CD4-positive, alpha-beta memory T cell (primary cell): ENCODE measurements around the gene EEFSEC. TPM values are rescaled to one million over a fixed set of nuclear protein-coding genes. Genes with fewer than 3 reads are reported as not detected.
A peak's percentile ranks its signal among the peaks of the same experiment; 100 is the strongest.

ENCODE experiments used
- CTCF ChIA-PET: fragments of 350-600 bp; sonication (Branson Sonifier 250); formaldehyde crosslinking; loops from one replicate; lab custom pipeline; 2021; ENCODE audit warnings: inconsistent platforms; ENCODE audit not compliant: partially characterized antibody; lab: Charles Lee
- POLR2A ChIA-PET: fragments of 350-600 bp; sonication (Branson Sonifier 250); formaldehyde crosslinking; loops from one replicate; lab custom pipeline; 2021; ENCODE audit not compliant: partially characterized antibody; lab: Charles Lee
- DNase-seq, 5 donors: peaks; one replicate each; pipeline versions ENCODE4 v3.0.0 to v3.0.0-alpha.2; 2020 to 2022; ENCODE audit warnings: mixed read lengths in 1 of 5
- H3K27ac ChIP-seq: one replicate; pipeline ENCODE4 v1.7.0; 2013; ENCODE audit warnings: low read depth, low read length
- H3K27me3 ChIP-seq: 2 replicates; pipeline ENCODE4 v1.7.0; 2013; ENCODE audit warnings: mild to moderate bottlenecking, low read length, moderate library complexity; ENCODE audit not compliant: insufficient read depth
- H3K36me3 ChIP-seq: 2 replicates; pipeline ENCODE4 v1.7.0; 2013; ENCODE audit warnings: mild to moderate bottlenecking, low read length, moderate library complexity; ENCODE audit not compliant: insufficient read depth
- H3K4me1 ChIP-seq: 2 replicates; pipeline ENCODE4 v1.7.0; 2013; ENCODE audit warnings: mild to moderate bottlenecking, low read length, moderate library complexity; ENCODE audit not compliant: insufficient read depth
- H3K4me3 ChIP-seq, 2 donors: one replicate each; pipeline ENCODE4 v1.7.0; 2013; ENCODE audit warnings: low read length in 2 of 2, mild to moderate bottlenecking in 1 of 2
- H3K9me3 ChIP-seq, 2 donors: one replicate each; pipeline ENCODE4 v1.7.0; 2013; ENCODE audit warnings: low read length in 2 of 2, control low read depth in 1 of 2; ENCODE audit not compliant: control insufficient read depth in 1 of 2
- H3K27ac Mint-ChIP-seq, 7 donors: one replicate each; pipeline ENCODE4 v1.8.0; 2020 to 2021; ENCODE audit warnings: mixed read lengths in 7 of 7, mild to moderate bottlenecking in 6 of 7, inconsistent platforms in 3 of 7, moderate library complexity in 3 of 7
- H3K27me3 Mint-ChIP-seq, 2 donors: one replicate each; pipeline ENCODE4 v1.8.0; 2020 to 2021; ENCODE audit warnings: mixed read lengths in 2 of 2
- H3K36me3 Mint-ChIP-seq, 2 donors: one replicate each; pipeline ENCODE4 v1.8.0; 2020 to 2021; ENCODE audit warnings: mixed read lengths in 2 of 2, inconsistent platforms in 1 of 2, mild to moderate bottlenecking in 1 of 2
- H3K4me1 Mint-ChIP-seq, 4 donors: one replicate each; pipeline ENCODE4 v1.8.0; 2020 to 2021; ENCODE audit warnings: mixed read lengths in 4 of 4, mild to moderate bottlenecking in 1 of 4
- H3K4me3 Mint-ChIP-seq, 8 donors: one replicate each; pipeline ENCODE4 v1.8.0; 2020 to 2021; ENCODE audit warnings: mixed read lengths in 8 of 8, mild to moderate bottlenecking in 7 of 8, moderate library complexity in 6 of 8, inconsistent platforms in 3 of 8
- H3K9me3 Mint-ChIP-seq, 8 donors: one replicate each; pipeline ENCODE4 v1.8.0; 2020 to 2021; ENCODE audit warnings: mixed read lengths in 8 of 8, mild to moderate bottlenecking in 5 of 8, inconsistent platforms in 3 of 8, moderate library complexity in 1 of 8
- intact Hi-C: fragments of 100-400 bp; cut with micrococcal nuclease; formaldehyde crosslinking; loops from one replicate; pipeline ENCODE4 v1.15.1; 2023
- polyA plus RNA-seq, 2 donors: library from polyadenylated mRNA; unstranded; fragments of 300-500 nt; fragmentation: Illumina TruSeq; gene quantifications; one replicate each; pipeline ENCODE4 v1.2.3, GENCODE V29; 2021
- total RNA-seq, 2 experiments: library from RNA; stranded (reverse); gene quantifications; one replicate each; pipeline ENCODE4 v1.2.3, GENCODE V29; 2021

EEFSEC gene
- total and polyA plus RNA-seq, 4 experiments from 2014 or later = 14.0 to 24.9 (median 17.1) TPM

DNA sequence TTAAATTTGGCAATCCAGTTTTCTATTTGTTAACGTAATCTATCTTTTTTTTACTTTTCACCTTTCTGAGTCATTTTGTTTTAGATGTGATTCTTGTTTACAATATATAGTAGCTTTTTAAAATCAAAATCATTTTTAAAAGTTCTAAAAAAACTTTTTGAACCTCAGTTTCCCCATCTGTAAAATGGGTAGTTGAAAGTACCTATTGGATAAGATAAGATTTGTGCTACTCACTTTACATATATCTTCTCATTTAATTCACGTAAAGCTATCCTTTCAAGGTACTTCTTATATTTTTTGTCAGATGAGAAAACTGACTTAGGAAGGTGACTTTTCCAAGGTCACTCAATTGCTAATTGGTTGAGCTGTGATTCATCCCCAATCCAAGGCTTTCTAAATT lies 153.2 kb downstream of the EEFSEC start:
- Mint-ChIP-seq H3K27ac (no peak overlapping the region), H3K27me3 (no peaks in the 10 kb centered on the region), H3K4me1 (peaks cover 0 to 10% (median 6%) of the 10 kb centered on the region in 4 donors), H3K36me3 (peaks cover 5 to 17% of the 10 kb centered on the region in 2 donors), H3K9me3 (no peaks in the 10 kb centered on the region), H3K4me3 (no peak overlapping the region)
- H3K9me3 ChIP-seq = no peaks in the 10 kb centered on the region
- no peak overlapping the region for H3K4me3 ChIP-seq
- H3K4me1 ChIP-seq = no peaks in the 10 kb centered on the region
- no peaks in the 10 kb centered on the region for H3K27me3 ChIP-seq
- ChIA-PET CTCF (interaction anchor here (0.8 to 4.8 kb wide), 5 partner anchors 10 to 303 kb away, joined by 3 to 44 read pairs (median 5); no protein-coding TSS in a partner anchor), POLR2A (interaction anchor here (0.8 to 2.6 kb wide), 2 partner anchors 10 kb away, joined by 3 to 5 read pairs; no protein-coding TSS in a partner anchor)
- H3K36me3 ChIP-seq = no peaks in the 10 kb centered on the region
- no peak overlapping the region for H3K27ac ChIP-seq
- intact Hi-C loops = loop anchor here (10.0 kb wide), 1 partner anchor 188 kb away; the partner anchor contains the start of gene GATA2
- no peak for DNase-seq

DNA sequence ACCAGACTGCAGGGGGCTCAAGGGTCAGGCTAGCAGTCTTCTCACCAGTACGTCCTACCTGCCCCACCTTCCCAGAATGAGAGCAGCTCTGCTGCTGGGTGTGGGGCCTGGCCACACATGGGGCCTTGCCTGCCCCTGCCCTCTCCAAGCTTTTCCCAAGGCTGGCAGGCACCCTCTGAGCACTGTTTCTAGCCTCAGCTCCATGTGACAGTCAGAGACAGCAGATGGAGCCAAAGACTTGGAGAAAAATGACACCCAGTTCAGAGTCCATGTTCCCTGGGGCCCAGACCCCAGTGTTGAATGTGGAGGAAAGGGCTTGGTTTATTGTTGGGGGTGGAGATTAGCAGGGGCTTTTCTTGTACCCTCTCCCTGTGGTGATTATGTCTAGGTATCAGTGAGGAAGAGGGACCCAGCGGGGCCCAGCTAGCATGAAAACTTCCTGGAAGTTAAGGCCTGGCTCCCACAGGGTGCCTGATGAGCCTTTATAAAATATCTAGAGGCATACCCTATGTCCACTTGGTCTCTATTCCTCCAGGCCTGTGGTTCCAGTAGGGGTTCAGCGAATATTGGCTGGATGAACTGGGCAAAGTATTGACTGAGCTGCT lies 153.8 kb downstream of the EEFSEC start:
- no peaks in the 10 kb centered on the region for H3K9me3 Mint-ChIP-seq
- intact Hi-C loops = loop anchor here (10.0 kb wide), 1 partner anchor 188 kb away; the partner anchor contains the start of gene GATA2
- Histone ChIP-seq H3K36me3 (no peaks in the 10 kb centered on the region), H3K4me3 (no peak overlapping the region), H3K27me3 (no peaks in the 10 kb centered on the region), H3K4me1 (no peaks in the 10 kb centered on the region), H3K9me3 (no peaks in the 10 kb centered on the region), H3K27ac (no peak overlapping the region)
- H3K27me3 Mint-ChIP-seq = no peaks in the 10 kb centered on the region
- H3K4me3 Mint-ChIP-seq = no peak overlapping the region
- peaks cover 4 to 10% (median 8%) of the 10 kb centered on the region in 4 donors for H3K4me1 Mint-ChIP-seq
- ChIA-PET CTCF (interaction anchor here (0.8 to 4.8 kb wide), 6 partner anchors 10 to 302 kb away, joined by 3 to 44 read pairs (median 5); no protein-coding TSS in a partner anchor), POLR2A (interaction anchor here (0.8 to 2.6 kb wide), 2 partner anchors 9 to 11 kb away, joined by 3 to 5 read pairs; no protein-coding TSS in a partner anchor)
- peaks cover 8 to 22% of the 10 kb centered on the region in 2 donors for H3K36me3 Mint-ChIP-seq
- DNase-seq = no peak
- peak overlapping the region in 1 of 7 donors; percentile 29 for H3K27ac Mint-ChIP-seq

- H3K4me3 Mint-ChIP-seq = no peak overlapping the region
- H3K36me3 ChIP-seq = no peaks in the 10 kb centered on the region
- no peaks in the 10 kb centered on the region for H3K27me3 ChIP-seq
- no peaks in the 10 kb centered on the region for H3K27me3 Mint-ChIP-seq
- no peak overlapping the region for H3K27ac ChIP-seq
- ChIA-PET CTCF (interaction anchor here (0.7 to 4.8 kb wide), 6 partner anchors 11 to 1076 kb away, joined by 3 to 44 read pairs (median 5); no protein-coding TSS in a partner anchor), POLR2A (interaction anchor here (1.3 to 2.6 kb wide), 2 partner anchors 8 to 13 kb away, joined by 3 to 5 read pairs; no protein-coding TSS in a partner anchor)
- peaks cover 8 to 26% of the 10 kb centered on the region in 2 donors for H3K36me3 Mint-ChIP-seq
- no peaks in the 10 kb centered on the region for H3K4me1 ChIP-seq
- H3K4me3 ChIP-seq = no peak overlapping the region
- peaks cover 4 to 10% (median 9%) of the 10 kb centered on the region in 4 donors for H3K4me1 Mint-ChIP-seq
- H3K9me3 ChIP-seq = no peaks in the 10 kb centered on the region
- no peak for DNase-seq
- H3K27ac Mint-ChIP-seq = peak overlapping the region in 1 of 7 donors; percentile 29
- intact Hi-C loops = loop anchor here (10.0 kb wide), 1 partner anchor 187 kb away; the partner anchor contains the start of gene GATA2
- H3K9me3 Mint-ChIP-seq = no peaks in the 10 kb centered on the region
Observed at GRCh38 chr3:128307781-128308469, 154.6 kb downstream of the EEFSEC start.

DNA sequence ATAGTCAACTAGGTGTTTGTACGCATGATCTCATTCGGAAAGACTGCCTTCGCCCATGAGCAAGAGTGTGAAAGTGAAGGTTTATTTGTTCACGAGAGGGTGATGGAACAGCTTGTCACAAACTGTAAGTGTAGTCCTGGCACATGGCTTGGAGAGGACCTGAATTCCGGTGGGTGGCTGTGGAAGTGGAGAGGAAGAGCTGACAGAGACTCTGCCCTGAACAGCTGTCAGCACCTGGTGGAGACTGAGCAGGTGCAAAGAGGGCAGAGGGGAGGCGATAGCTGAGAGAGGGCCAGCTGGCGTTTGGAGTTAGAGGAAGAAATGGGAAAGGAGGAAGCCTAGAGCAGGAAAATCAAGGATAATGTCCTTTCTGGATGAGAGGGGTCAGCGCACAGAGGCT lies 155.7 kb downstream of the EEFSEC start:
- Histone ChIP-seq H3K36me3 (no peaks in the 10 kb centered on the region), H3K27ac (no peak overlapping the region), H3K9me3 (no peaks in the 10 kb centered on the region), H3K4me3 (no peak overlapping the region), H3K27me3 (no peaks in the 10 kb centered on the region), H3K4me1 (peaks cover 9% of the 10 kb centered on the region)
- H3K27me3 Mint-ChIP-seq = no peaks in the 10 kb centered on the region
- POLR2A ChIA-PET = no interaction called here
- intact Hi-C loops = loop anchor here (10.0 kb wide), 1 partner anchor 186 kb away; the partner anchor contains the start of gene GATA2
- DNase-seq = no peak
- peaks cover 12 to 31% of the 10 kb centered on the region in 2 donors for H3K36me3 Mint-ChIP-seq
- no peaks in the 10 kb centered on the region for H3K9me3 Mint-ChIP-seq
- peak overlapping the region in 3 of 7 donors; percentile 2 to 38 (median 35) for H3K27ac Mint-ChIP-seq
- CTCF ChIA-PET = interaction anchor here (1.2 to 4.8 kb wide), 5 partner anchors 12 to 214 kb away, joined by 5 to 44 read pairs (median 5); no protein-coding TSS in a partner anchor
- H3K4me3 Mint-ChIP-seq = no peak overlapping the region
- peaks cover 8 to 17% (median 15%) of the 10 kb centered on the region in 4 donors for H3K4me1 Mint-ChIP-seq

- H3K9me3 ChIP-seq = no peaks in the 10 kb centered on the region
- peaks cover 23% of the 10 kb centered on the region for H3K4me1 ChIP-seq
- CTCF ChIA-PET = no interaction called here
- H3K36me3 ChIP-seq = no peaks in the 10 kb centered on the region
- no peak overlapping the region for H3K4me3 ChIP-seq
- H3K27ac ChIP-seq = no peak overlapping the region
- H3K4me1 Mint-ChIP-seq = peaks cover 18 to 31% (median 26%) of the 10 kb centered on the region in 4 donors
- intact Hi-C loops = no loop called here
- no peak overlapping the region for H3K4me3 Mint-ChIP-seq
- peaks cover 12 to 27% of the 10 kb centered on the region in 2 donors for H3K36me3 Mint-ChIP-seq
- H3K9me3 Mint-ChIP-seq = no peaks in the 10 kb centered on the region
- no peak for DNase-seq
- H3K27me3 Mint-ChIP-seq = no peaks in the 10 kb centered on the region
- POLR2A ChIA-PET = no interaction called here
- H3K27ac Mint-ChIP-seq = peak overlapping the region in 3 of 7 donors; percentile 25 to 72 (median 56)
- H3K27me3 ChIP-seq = no peaks in the 10 kb centered on the region
Observed at GRCh38 chr3:128310286-128311058, 157.2 kb downstream of the EEFSEC start.

DNA sequence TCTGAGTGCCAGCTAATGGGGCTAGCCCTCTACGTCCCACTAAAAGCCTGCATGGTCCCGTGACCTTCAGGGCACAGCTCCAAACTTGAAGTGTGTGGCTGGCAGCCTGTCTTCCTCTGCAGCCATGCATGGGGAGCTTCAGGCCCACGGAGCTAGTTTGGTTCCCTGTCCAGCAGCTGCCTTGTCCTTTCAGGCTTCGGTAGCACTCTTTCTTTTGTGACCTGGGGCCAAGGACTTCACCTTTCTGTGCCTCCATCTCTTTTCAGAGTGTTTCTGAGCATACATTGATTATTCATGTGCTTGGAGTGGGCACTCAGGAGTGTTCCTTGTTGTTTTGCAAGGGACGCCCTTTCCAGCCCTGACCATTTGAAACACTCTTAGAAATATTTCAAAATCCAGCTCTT lies 158.2 kb downstream of the EEFSEC start:
- Mint-ChIP-seq H3K27ac (peak overlapping the region in 1 of 7 donors; percentile 18), H3K36me3 (peaks cover 12 to 27% of the 10 kb centered on the region in 2 donors), H3K4me1 (peaks cover 24 to 38% (median 34%) of the 10 kb centered on the region in 4 donors), H3K4me3 (no peak overlapping the region), H3K9me3 (no peaks in the 10 kb centered on the region), H3K27me3 (no peaks in the 10 kb centered on the region)
- peaks cover 32% of the 10 kb centered on the region for H3K4me1 ChIP-seq
- H3K27me3 ChIP-seq = no peaks in the 10 kb centered on the region
- no peak overlapping the region for H3K4me3 ChIP-seq
- intact Hi-C loops = no loop called here
- POLR2A ChIA-PET = interaction anchor here (1.5 kb wide), 1 partner anchor 11 kb away, joined by 4 read pairs; no protein-coding TSS in a partner anchor
- no peak overlapping the region for H3K27ac ChIP-seq
- no peak for DNase-seq
- no peaks in the 10 kb centered on the region for H3K36me3 ChIP-seq
- CTCF ChIA-PET = interaction anchor here (1.1 kb wide), 1 partner anchor 11 kb away, joined by 5 read pairs; no protein-coding TSS in a partner anchor
- H3K9me3 ChIP-seq = no peaks in the 10 kb centered on the region
